ENCODE measurements around the gene SLC12A1. TPM values are rescaled to one million over a fixed set of nuclear protein-coding genes. Genes with fewer than 3 reads are reported as not detected.
A peak's percentile ranks its signal among the peaks of the same experiment; 100 is the strongest.

Gene SLC12A1
- total RNA-seq, 1 donor from 2014 or later, result not detected

DNA sequence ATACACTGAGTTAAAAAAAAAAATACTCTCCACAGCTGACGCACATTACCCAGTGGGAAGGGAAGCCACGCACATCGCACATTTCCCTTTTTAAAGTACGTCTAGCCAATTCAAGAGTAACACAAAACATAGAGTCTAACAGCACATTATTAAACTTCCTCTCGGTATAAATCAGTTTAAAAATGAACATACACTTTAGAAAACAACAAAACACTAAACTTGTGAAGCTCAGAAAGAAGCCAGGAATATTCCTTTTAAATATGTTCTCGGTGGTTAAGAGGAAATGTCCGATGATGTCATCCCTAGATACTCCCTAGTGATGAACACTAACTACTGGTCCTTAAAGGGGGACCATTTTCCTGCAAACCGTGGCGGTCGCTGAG is 28.7 kb upstream of the SLC12A1 start:
- ATAC-seq (peak; percentile 74), DNase-seq (no peak)
- Histone ChIP-seq H3K36me3 (no peaks in the 10 kb centered on the region), H3K4me1 (peaks cover 6% of the 10 kb centered on the region), H3K27ac (peak overlapping the region; percentile 65), H3K9me3 (no peaks in the 10 kb centered on the region), H3K4me3 (peak overlapping the region; percentile 65), H3K27me3 (peaks cover 4% of the 10 kb centered on the region)
- TF ChIP-seq, protein P1, sequence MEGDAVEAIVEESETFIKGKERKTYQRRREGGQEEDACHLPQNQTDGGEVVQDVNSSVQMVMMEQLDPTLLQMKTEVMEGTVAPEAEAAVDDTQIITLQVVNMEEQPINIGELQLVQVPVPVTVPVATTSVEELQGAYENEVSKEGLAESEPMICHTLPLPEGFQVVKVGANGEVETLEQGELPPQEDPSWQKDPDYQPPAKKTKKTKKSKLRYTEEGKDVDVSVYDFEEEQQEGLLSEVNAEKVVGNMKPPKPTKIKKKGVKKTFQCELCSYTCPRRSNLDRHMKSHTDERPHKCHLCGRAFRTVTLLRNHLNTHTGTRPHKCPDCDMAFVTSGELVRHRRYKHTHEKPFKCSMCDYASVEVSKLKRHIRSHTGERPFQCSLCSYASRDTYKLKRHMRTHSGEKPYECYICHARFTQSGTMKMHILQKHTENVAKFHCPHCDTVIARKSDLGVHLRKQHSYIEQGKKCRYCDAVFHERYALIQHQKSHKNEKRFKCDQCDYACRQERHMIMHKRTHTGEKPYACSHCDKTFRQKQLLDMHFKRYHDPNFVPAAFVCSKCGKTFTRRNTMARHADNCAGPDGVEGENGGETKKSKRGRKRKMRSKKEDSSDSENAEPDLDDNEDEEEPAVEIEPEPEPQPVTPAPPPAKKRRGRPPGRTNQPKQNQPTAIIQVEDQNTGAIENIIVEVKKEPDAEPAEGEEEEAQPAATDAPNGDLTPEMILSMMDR (IDR thresholded peaks at IDR 0.05), result no peak
- intact Hi-C loops (cut with DNase I), result no loop called here

DNA sequence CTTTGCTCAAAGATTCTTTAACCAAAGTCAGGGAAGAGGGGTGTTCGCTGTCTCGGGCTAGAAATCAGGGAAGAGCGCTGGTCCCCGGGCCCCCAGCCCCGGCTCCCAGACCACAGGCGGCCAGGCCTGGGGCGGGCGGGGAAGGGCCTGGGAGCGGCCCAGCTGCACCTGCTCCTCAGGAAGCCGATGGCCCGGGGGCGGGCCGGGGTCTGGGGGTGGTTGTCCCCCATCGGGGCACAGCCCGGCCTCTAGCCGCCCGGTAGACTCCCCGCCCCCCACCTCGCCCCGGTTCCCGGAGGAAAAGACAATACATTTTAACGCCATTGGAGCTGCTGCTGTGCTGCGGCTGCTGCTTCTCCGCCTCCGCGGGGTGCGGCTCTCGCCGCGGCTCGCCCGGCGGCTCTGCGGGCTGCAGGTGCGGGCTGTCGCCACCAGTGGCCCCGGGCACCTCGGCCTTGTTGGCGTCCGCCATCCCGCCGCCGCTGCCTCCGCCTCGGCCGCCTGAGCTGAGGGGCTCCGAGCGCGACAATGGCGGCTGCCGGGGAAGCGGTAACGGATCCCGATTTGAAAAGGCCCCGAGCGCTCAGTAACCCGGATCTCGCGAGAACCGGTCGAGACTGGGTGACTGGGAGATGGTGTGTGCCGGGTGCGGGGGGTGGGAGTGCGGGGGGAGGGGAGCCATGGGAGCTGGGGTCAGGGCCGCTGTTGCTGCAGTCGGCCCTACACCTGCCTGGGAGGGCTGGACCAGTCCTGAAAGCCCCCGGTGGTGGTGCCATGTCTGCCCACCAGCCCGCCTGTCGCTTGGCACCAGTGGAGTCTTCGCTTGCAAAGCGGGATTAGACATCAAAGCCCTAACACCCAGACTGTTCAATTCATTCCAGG is 28.1 kb upstream of the SLC12A1 start, which contains the start of gene MYEF2:
Gene MYEF2 (minus strand): TSS at position 530 of the 882 bp plus-strand sequence. CDS start 58 bp downstream, at position 472.
- Histone ChIP-seq H3K4me3 (peak within 1 kb of the TSS; percentile 65), H3K27ac (peak within 1 kb of the TSS; percentile 65), H3K27me3 (peaks cover 4% of the 10 kb centered on the region), H3K9me3 (no peaks in the 10 kb centered on the region), H3K36me3 (no peaks in the 10 kb centered on the region), H3K4me1 (peaks cover 6% of the 10 kb centered on the region)
- TF ChIP-seq, protein P1 (IDR thresholded peaks at IDR 0.05), result peak; percentile 11
- intact Hi-C loops (cut with DNase I), result no loop called here
- ATAC-seq (peak; percentile 92), DNase-seq (peak; percentile 87)

DNA sequence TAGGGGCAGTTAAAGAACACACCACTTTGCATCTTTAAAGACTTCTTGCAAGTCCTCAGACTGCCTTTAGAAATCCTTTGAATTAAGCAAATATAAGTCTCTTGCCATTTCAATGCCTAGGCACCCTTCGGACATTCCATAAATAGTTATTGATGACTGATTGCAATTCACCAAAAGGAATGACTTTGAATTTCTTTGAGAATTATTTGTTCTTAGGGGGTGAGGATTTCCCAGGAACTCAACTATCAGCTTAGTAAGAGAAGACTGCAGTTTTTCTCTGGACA is 27.5 kb upstream of the SLC12A1 start:
- H3K4me1 ChIP-seq, result peaks cover 6% of the 10 kb centered on the region
- no peaks in the 10 kb centered on the region for H3K9me3 ChIP-seq
- no peaks in the 10 kb centered on the region for H3K36me3 ChIP-seq
- DNase-seq (no peak), ATAC-seq (no peak)
- TF ChIP-seq, protein P1 (IDR thresholded peaks at IDR 0.05), result no peak
- H3K27ac ChIP-seq, result no peak overlapping the region
- H3K27me3 ChIP-seq, result peaks cover 4% of the 10 kb centered on the region
- intact Hi-C loops (cut with DNase I), result no loop called here
- H3K4me3 ChIP-seq, result peak overlapping the region; percentile 65

DNA sequence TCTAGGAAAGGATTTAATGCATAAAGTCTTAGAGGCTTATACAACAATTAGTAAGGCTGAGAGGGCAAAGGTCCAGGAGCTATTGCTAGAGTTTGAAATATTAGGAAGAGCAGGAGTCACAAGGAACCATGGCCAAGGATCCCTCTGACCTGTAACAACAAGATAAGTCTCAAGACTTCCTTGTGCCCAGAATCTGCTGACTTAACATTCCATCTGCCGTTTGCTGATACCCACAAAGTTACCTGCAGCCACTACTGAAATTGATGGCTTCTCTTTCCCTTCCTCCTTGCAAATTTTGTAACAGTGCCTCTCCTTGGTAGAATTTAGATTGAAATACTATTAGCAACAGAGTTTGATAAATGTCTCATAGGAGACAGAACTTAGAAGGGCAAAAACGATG is 23.4 kb upstream of the SLC12A1 start:
- ATAC-seq, result no peak
- no peaks in the 10 kb centered on the region for H3K36me3 ChIP-seq
- no peak for DNase-seq
- no peaks in the 10 kb centered on the region for H3K9me3 ChIP-seq
- H3K27ac ChIP-seq, result no peak overlapping the region
- no peak overlapping the region for H3K4me3 ChIP-seq
- TF ChIP-seq, protein P1 (IDR thresholded peaks at IDR 0.05), result no peak
- no peaks in the 10 kb centered on the region for H3K27me3 ChIP-seq
- intact Hi-C loops (cut with DNase I), result no loop called here
- no peaks in the 10 kb centered on the region for H3K4me1 ChIP-seq

DNA sequence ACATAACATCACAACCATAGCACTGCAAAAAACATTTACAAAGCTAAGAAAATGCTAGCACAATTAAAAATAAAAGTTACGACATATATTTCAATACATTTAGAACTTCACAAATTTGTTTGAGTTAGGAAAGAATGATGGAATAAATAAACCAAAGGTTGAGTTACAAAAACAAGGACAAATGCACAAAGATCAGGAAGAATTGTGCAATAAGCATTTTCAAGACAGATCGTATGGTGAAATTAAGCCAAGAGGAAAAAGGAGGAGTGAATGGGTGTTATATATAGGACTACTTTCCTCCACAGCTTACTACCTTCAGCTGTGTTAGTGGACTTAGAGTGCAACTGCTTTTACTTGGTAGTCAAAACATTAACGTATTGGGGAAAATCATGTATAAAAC is 20.6 kb upstream of the SLC12A1 start:
- DNase-seq, result no peak
- intact Hi-C loops (cut with DNase I), result no loop called here
- no peaks in the 10 kb centered on the region for H3K27me3 ChIP-seq
- no peak overlapping the region for H3K4me3 ChIP-seq
- no peak overlapping the region for H3K27ac ChIP-seq
- H3K4me1 ChIP-seq, result no peaks in the 10 kb centered on the region
- H3K36me3 ChIP-seq, result no peaks in the 10 kb centered on the region
- no peaks in the 10 kb centered on the region for H3K9me3 ChIP-seq
- TF ChIP-seq, protein P1 (IDR thresholded peaks at IDR 0.05), result no peak
- ATAC-seq, result no peak

Measured in upper lobe of right lung (tissue), 1 donor.